NCI-H2029 (cell line): ENCODE results near the gene CDH15.

Experiments
- DNase-seq: peaks from one replicate; lab custom pipeline; 2025; lab: John Stamatoyannopoulos, UW

CDH15 gene

DNA sequence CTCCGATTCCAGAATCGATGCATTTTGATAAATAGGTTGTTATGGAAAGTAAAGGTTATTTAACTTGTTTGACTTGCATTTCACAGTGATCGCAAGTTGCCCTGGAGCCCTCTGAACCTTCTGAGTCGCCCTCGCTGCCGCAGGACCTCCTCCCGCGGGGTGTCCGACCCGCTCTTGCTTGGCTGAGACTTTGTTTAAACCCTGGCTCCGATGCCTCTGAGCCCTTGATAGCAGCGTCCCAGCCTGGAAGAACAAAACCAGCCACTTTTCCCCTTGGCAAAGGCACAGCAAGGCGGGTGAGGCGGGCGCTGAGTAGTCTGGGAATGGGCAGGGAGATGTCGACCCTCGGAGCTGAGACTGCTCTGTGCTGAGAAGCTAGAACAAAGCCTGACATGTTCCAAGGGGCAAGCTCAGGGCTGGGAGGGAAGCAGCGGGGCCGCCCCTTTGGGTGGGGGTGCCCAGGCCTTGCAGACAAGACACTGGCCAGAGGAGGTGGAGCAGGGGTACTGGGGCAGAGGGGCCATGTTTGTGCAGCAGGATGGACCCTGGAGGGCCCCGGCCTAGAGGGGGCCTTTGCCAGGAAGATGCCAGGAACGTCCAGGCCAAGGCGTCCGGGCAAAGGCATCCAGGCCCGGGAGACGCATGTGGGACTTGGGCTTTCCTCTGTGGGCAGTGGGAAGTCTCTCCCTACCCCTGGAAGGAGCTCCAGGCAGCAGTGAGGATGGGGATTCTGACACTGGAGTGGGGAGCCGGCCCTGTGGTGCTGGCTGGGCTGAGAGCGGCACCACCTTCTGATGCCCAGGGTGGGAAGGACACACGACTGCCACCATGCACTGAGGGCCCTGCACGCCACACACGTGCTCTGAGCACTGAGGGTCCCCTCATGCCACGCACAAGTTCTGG is 30.3 kb upstream of the CDH15 start:
- DNase-seq, result no peak

DNA sequence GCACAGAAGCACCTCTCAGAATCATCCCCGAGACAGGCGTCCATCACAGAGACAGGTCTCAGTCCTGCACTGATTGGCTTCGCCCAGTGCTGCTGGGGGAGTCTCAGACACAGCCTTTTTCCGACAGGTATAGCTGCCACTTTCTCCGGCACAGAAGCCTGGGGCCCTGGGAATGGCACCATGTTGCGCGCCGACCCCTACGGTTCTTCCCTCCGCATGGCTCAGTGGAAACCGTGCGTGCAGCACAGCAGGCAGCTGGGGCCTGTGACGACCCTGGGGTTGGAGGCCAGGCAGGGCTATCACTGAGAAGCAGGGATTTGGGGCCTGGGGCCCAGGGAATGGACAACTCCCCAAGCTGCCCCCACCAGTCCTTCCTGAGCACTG is 29.7 kb upstream of the CDH15 start:
- no peak for DNase-seq

GRCh38 chr16:89142474-89143195 is 28.9 kb upstream of the CDH15 start:
- DNase-seq, result no peak

DNA sequence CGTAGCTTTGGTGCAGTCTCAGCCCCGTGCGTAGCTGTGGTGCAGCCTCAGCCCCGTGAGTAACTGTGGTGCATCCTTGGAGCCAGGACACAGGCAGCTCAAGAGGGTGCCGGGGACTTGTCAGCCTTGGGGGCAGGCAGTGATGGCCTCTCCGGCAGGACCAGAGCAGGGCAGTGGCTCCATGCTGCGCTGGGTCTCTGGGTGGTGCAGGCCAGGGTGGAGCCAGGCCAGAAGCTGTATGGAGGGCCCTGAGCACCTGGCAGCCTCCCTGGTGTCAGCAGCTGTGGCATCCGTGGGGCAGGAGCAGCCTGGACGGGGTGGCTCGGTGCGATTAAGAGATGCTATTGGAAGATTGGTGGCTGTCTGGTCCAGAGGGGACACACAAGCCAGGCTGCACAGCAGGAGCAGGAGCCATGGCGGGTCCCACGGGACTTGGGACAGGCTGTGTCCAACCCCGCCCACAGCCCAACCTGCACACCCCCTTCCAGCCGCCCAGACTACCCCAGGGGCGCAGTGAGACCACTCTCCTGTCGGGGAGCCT is 28.3 kb upstream of the CDH15 start:
- DNase-seq, result no peak

DNA sequence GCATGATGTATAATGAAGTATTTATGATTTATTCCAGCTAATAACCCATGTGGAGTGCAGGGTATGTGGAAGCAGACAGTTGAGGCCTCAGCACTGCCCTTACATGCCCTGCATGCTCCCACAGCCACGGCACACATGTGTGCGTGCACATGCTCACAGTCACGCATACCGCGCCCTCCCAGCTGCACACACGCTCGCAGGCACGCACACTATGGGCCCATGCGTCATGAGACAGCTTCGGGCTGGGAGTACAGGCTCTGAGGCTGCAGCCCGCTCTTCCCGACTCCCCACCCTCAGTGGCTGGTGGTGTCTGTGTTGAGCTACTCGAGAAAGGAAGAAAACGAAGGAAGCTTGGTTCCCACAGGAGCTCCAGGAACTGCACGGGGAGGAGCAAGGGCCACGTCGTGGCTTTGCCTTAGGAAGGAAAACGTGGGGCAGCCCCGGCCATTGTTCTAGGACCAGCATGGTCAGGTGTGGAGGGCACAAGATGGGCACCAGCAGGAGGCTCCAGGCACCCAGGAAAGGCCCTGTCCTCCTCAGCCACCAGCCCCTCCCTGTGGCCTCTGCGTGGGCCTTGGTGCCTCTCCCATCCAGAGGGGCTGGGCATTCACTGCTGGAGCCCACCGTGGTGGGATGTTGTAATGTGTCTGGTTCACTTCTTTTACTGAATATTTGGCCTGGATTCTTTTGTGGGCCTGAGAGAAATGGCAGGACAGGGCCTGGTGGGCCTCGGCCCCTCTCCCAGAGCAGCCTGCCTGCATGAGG is 27.5 kb upstream of the CDH15 start:
- DNase-seq, result no peak

- DNase-seq, result no peak
Measured at GRCh38 chr16:89144681-89145080, 26.9 kb upstream of the CDH15 start.

DNA sequence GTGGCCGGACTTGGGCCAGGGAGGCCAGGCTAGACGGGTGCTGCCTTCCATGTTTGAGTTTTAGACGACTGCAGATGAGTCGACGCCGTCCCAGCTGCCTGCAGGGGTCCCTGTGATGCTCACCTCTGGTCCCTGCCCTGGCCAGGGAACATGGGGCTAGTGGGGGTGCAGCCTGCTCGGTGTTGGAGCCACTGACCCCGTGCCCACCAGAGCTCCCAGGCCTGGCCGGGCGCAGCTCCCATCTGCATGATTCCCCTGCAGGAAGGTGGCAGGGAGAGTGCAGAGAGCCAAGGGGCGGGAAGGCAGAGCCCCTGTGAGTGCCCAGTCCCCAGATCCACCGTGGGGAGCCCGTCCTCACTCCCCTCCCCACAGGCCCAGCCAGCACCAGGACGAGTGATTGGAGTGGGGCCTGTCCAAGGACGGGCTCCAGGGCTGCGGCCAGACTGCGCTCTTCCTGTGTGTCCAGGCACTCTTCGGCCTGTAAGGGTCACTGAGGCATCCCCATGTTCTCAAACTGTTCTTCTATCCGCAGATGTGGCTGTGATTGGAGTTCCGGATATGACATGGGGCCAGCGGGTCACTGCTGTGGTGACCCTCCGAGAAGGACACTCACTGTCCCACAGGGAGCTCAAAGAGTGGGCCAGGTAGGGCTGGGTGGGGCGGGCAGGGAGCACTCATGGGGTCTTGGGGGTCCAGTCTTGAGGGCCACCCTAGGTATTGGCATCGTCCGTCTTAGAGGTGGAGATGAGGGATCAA is 26.0 kb upstream of the CDH15 start:
- DNase-seq, result no peak

- DNase-seq, result no peak
Measured at GRCh38 chr16:89146211-89147005, 25.1 kb upstream of the CDH15 start.

GRCh38 chr16:89147085-89147817 is 24.3 kb upstream of the CDH15 start:
- no peak for DNase-seq

DNA sequence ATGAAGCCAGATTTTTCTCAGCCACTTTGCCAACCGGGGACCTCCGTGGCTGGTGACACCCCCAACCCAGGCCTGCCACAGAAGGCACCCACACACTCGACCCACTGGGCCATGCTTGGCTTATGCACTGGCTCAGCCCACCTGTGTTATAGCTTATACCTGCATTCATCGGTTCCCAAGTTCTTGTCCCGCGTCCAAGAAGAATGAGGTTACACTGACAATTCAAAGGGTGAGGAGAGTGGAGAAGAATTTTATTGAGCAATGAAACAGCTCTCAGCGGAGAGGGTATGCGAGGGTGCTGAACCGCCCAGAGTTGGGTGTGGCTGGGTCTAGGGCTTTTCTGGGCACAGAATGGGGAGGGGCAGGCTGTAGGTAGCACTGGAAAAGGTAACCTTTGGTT is 22.2 kb upstream of the CDH15 start:
- DNase-seq, result no peak

DNA sequence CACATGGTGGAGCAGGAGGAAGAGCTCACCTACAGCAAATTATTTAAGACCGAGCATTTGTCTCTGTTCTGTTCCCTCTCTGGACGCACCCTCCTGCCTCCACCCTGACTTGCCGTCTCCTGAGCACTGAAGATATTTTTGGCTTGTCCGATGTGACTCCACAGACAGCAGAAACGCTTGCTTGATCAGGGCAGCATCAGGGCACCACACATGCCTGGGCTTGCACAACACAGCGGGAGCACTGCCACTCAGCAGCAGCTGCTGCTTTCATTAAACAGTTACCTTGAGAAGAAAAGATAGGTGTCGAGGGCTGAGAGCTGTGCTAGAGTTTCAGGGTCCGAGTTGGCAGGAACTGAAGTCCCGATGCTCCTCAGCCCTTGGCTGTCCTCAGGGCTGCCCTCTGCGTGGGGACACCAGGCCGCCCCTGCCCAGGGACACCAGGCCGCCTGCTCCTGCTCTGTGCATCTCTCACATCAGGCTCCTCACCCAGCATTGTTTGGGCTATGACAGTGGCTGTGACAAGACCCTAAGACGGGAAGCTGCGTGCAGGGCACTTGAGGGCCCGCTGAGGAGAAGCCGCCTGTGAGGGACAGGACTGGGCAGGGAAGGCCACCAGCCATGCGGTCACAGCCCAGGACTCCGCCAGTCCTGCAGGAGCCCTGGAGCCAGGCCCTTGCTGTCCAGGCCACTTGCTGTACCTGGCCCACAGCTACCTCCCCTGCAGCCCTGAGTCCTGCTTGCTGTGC is 21.3 kb upstream of the CDH15 start:
- no peak for DNase-seq

GRCh38 chr16:89150981-89151380 is 20.6 kb upstream of the CDH15 start:
- no peak for DNase-seq

DNA sequence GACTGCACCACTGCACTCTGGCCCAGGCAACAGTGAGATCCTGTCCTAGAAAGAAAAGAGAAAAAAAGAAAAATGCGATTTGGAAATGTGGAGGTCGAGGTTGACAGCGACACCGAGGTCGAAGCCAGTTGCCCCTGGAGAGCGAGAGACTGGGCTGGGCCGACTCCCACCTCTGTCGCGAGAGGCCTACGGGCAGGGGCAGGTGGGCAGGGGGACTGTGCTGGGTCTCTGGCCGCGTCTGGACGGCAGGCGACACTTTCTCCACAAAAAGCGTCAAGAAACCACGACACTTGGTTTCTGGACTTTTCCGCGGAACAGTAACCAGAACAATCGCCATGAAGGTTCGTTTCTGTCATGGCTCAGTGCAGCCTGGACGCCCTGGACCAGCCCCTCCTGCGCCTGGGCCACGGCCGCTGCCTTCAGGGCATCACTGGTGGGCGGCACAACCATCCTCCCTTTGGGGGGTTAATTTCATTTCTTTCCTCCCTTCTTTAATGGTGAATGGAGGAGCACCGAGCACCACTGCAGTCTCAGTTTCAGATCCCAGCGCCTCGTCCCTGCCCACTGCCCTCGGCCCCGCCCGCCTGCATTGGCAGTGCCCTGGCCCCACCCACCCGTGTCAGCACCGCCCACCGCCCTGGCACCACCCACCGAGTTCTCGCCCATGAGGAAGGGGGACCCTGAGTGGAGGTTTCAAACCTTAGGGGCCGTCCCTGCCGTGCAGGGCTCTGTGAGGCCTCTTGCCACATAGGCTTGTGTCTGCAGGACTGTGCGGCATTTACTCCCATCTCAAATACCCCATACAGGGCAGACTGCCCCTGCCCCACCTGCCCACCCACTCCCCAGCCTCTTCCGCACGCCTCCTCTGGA is 18.5 kb upstream of the CDH15 start:
- no peak for DNase-seq

GRCh38 chr16:89153848-89154271 is 17.7 kb upstream of the CDH15 start:
- DNase-seq, result no peak

DNA sequence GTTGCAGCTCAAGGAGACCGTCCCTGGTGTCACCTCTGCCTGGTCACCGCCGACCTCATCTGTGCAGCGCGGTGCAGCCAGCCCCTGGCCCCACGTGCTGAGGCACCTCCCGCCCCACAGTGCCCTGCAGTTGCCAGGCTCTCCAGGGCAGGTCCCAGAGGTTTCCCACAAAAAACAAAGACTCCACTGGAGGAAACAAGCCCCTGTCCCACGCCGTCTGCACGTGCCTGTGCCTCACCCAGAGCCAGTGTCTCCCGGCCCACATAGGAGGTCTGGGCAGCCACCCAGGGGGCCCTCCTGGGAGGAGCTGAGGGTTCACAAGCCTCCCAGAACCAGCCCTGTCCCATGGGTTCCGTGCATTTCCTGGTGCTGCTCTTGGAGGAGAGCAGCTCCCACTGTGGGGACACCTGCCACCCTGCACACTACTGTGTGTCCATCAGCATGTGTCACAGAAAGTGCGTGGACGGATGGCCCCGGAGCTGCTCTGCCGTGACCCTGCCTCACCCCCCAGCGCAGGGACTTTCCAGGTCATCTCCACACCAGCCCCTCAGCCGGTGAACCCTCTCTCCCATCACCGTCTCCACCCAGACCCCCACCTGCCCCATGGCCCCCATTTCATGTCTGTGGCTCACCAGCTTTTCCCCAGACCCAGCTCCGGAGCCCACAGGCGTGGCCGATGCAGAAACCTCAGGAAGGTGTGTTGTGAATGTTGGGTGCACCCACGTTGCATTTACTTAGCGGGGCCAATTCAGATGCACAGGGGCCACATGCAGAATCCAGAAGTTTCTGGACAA is 17.0 kb upstream of the CDH15 start:
- DNase-seq, result no peak

- no peak for DNase-seq
Measured at GRCh38 chr16:89155184-89155679, 16.3 kb upstream of the CDH15 start.
